Suprapubic skin (tissue), 4 donors: ENCODE data around the gene GALC. TPM values are rescaled to one million over a fixed set of nuclear protein-coding genes. Genes with fewer than 3 reads are reported as not detected.

Experiments
- DNase-seq, 2 donors: peaks; one replicate each; pipeline ENCODE4 v3.0.0-alpha.2; 2019; ENCODE audit warnings: low spot score in 2 of 2
- H3K27ac ChIP-seq: fragments of 200-600 bp; sonication (generic); one replicate; pipeline ENCODE4 v1.5.1; 2019
- H3K27me3 ChIP-seq: fragments of 200-600 bp; sonication (generic); one replicate; pipeline ENCODE4 v1.5.1; 2019
- H3K36me3 ChIP-seq: fragments of 200-600 bp; sonication (generic); one replicate; pipeline ENCODE4 v1.5.1; 2019
- H3K4me1 ChIP-seq: fragments of 200-600 bp; sonication (generic); one replicate; pipeline ENCODE4 v1.5.1; 2019
- H3K4me3 ChIP-seq: fragments of 200-600 bp; sonication (generic); one replicate; pipeline ENCODE4 v1.5.1; 2019; ENCODE audit warnings: mild to moderate bottlenecking
- H3K9me3 ChIP-seq: fragments of 200-600 bp; sonication (generic); one replicate; pipeline ENCODE4 v1.5.1; 2019
- CTCF ChIP-seq, 2 donors: fragments of 200-600 bp in 1 of 2; fragments of 450-650 bp in 1 of 2; sonication (generic) in 1 of 2; IDR thresholded peaks; one replicate each; pipeline ENCODE4 v1.5.1; 2016 to 2019; ENCODE audit warnings: antibody characterized with exemption in 2 of 2, mild to moderate bottlenecking in 1 of 2, moderate library complexity in 1 of 2
- EP300 ChIP-seq: sonication (generic); formaldehyde crosslinking; IDR thresholded peaks from one replicate; pipeline ENCODE4 v1.6.1; 2017; ENCODE audit warnings: antibody characterized with exemption
- POLR2A ChIP-seq, 2 donors: fragments of 450-650 bp; IDR thresholded peaks; one replicate each; pipeline ENCODE4 v1.6.1; 2017; ENCODE audit warnings: antibody characterized with exemption in 2 of 2, mild to moderate bottlenecking in 2 of 2, moderate library complexity in 2 of 2
- POLR2AphosphoS5 ChIP-seq, 3 donors: sonication (generic); formaldehyde crosslinking; IDR thresholded peaks; one replicate each; pipeline ENCODE4 v1.6.1; 2017; ENCODE audit warnings: antibody characterized with exemption in 3 of 3
- WGBS: methylation state at CpG from one replicate; pipeline ENCODE4 v1.1.5; 2018; 5-methylcytosine and 5-hydroxymethylcytosine counted together
- total RNA-seq, 4 donors: library from RNA; depleted of rRNA; stranded (reverse); fragments of >200 nt; gene quantifications; one replicate each; pipeline ENCODE4 v1.1.0, GENCODE V29; 2016

The GALC gene
- total RNA-seq, 4 donors from 2014 or later: 15.0 to 19.5 (median 17.4) TPM

- Histone ChIP-seq H3K4me1 (peaks cover 16% of the 10 kb centered on the region), H3K27me3 (no peaks in the 10 kb centered on the region), H3K4me3 (no peak overlapping the region), H3K36me3 (no peaks in the 10 kb centered on the region), H3K27ac (no peak overlapping the region), H3K9me3 (no peaks in the 10 kb centered on the region)
- 56% methylated on average over 6 of the region's 6 CpGs for WGBS
- TF ChIP-seq POLR2A (IDR thresholded peaks at IDR 0.05) (no peak), CTCF (IDR thresholded peaks at IDR 0.05) (no peak), EP300 (no peak)
- DNase-seq: no peak
These were observed 2.7 kb upstream of the GALC start for GRCh38 chr14:87995500-87996290.

DNA sequence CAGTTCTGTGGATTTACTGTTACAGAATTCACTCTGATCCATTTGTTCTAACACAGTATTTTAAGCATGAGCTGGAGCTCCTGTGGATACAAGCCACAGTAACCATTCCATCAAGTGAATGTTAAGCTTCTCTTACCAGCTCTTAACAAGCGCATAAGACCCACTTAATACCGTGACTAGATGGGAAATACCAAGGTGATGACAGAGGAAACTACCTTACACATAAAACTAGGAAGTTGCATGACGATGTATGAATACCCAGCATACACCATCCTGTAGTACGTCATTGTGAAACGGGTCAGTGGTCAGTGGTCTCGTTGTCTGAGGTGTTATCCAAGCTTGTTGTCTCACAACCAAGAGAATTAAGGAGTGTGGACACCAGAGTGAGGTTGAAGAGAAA is 2.0 kb upstream of the GALC start:
- no peak for TF ChIP-seq POLR2AphosphoS5 (IDR thresholded peaks at IDR 0.05)
- no peak for TF ChIP-seq CTCF (IDR thresholded peaks at IDR 0.05)
- TF ChIP-seq POLR2A (IDR thresholded peaks at IDR 0.05): no peak
- TF ChIP-seq EP300: no peak
- Histone ChIP-seq H3K36me3 (no peaks in the 10 kb centered on the region), H3K9me3 (no peaks in the 10 kb centered on the region), H3K27ac (no peak overlapping the region), H3K4me3 (no peak overlapping the region), H3K27me3 (no peaks in the 10 kb centered on the region), H3K4me1 (peaks cover 20% of the 10 kb centered on the region)
- 90% methylated on average over 6 of the region's 6 CpGs for WGBS
- no peak for DNase-seq

- no peak for DNase-seq
- H3K27me3 ChIP-seq: no peaks in the 10 kb centered on the region
- 8% methylated on average over 20 of the region's 20 CpGs for WGBS
- peak overlapping the region; percentile 94 for H3K27ac ChIP-seq
- peak overlapping the region; percentile 81 for H3K4me3 ChIP-seq
- H3K36me3 ChIP-seq: no peaks in the 10 kb centered on the region
- peaks cover 20% of the 10 kb centered on the region for H3K4me1 ChIP-seq
- H3K9me3 ChIP-seq: no peaks in the 10 kb centered on the region
- TF ChIP-seq POLR2A (IDR thresholded peaks at IDR 0.05) (no peak), EP300 (no peak), POLR2AphosphoS5 (IDR thresholded peaks at IDR 0.05) (no peak), CTCF (IDR thresholded peaks at IDR 0.05) (no peak)
These were observed 650 bp downstream of the GALC start for GRCh38 chr14:87992346-87992717.

DNA sequence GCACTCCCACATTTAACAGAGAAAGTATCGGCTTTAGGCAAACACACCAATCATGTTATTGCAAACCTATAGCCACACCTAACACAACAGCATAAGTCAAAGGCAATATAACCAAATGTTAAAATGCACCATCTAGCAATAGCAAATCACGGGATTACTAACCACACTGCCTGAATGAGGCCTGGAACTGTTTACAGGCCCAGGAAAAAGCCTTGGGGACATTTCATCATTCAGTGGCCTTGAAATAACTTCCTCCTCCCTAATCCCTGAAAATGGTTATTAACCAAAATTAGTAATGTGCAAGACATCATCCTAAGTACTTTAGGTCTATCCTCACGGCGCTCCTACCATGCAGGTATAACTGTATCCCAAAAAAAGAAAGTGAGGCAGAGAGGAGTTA is 2.3 kb downstream of the GALC start:
- DNase-seq: no peak
- 80% methylated on average over 4 of the region's 4 CpGs for WGBS
- Histone ChIP-seq H3K4me3 (no peak overlapping the region), H3K27ac (no peak overlapping the region), H3K4me1 (peaks cover 20% of the 10 kb centered on the region), H3K27me3 (no peaks in the 10 kb centered on the region), H3K9me3 (no peaks in the 10 kb centered on the region), H3K36me3 (peaks cover 8% of the 10 kb centered on the region)
- no peak for TF ChIP-seq CTCF (IDR thresholded peaks at IDR 0.05)
- TF ChIP-seq POLR2A (IDR thresholded peaks at IDR 0.05): no peak
- no peak for TF ChIP-seq EP300
- TF ChIP-seq POLR2AphosphoS5 (IDR thresholded peaks at IDR 0.05): no peak

DNA sequence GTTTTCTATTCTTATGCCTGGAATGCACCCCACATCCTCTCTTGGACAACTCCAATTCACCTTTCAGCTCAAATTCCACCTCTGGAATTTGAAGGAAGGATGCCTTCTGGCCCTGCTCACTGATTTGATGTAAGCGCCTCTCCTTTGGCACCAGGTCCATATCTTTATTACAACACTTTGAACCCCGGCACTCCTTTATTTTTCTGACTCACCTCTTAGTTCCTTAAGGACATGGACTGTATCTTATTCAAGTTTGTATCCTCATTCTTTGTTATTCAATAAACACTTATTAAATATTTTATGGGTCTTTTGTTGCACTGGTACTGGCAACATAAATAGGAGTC is 3.1 kb downstream of the GALC start:
- H3K4me1 ChIP-seq: peaks cover 20% of the 10 kb centered on the region
- 47% methylated on average over 2 of the region's 2 CpGs for WGBS
- TF ChIP-seq POLR2AphosphoS5 (IDR thresholded peaks at IDR 0.05) (no peak), CTCF (IDR thresholded peaks at IDR 0.05) (no peak), POLR2A (IDR thresholded peaks at IDR 0.05) (no peak), EP300 (no peak)

More for the DNA sequence above, 3.1 kb downstream of the GALC start:
- Histone ChIP-seq H3K9me3 (no peaks in the 10 kb centered on the region), H3K27ac (no peak overlapping the region), H3K27me3 (no peaks in the 10 kb centered on the region), H3K36me3 (peaks cover 9% of the 10 kb centered on the region), H3K4me3 (no peak overlapping the region)
- no peak for DNase-seq
